ENCODE results near the gene GMEB1.

DNA sequence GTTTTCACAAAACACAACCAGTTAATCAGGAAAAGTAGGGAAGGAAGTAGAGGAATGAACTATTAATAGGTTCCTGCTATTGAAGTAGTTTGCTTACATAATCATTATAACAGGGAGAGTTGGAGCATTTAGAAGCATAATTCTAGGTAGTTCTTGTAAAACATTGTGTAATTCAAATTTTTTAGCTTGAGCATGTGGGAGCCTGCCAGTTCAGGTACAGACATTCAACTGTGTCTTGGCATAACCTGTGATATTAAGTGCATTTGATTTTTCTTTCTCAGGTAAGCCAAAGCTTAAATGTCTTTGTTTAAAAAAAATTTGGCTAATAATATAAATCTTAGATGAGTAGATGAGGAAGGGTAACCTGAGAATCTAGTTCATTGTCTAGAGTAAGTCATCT, 71.5 kb downstream of the GMEB1 start:
- TF ChIP-seq, protein P1, sequence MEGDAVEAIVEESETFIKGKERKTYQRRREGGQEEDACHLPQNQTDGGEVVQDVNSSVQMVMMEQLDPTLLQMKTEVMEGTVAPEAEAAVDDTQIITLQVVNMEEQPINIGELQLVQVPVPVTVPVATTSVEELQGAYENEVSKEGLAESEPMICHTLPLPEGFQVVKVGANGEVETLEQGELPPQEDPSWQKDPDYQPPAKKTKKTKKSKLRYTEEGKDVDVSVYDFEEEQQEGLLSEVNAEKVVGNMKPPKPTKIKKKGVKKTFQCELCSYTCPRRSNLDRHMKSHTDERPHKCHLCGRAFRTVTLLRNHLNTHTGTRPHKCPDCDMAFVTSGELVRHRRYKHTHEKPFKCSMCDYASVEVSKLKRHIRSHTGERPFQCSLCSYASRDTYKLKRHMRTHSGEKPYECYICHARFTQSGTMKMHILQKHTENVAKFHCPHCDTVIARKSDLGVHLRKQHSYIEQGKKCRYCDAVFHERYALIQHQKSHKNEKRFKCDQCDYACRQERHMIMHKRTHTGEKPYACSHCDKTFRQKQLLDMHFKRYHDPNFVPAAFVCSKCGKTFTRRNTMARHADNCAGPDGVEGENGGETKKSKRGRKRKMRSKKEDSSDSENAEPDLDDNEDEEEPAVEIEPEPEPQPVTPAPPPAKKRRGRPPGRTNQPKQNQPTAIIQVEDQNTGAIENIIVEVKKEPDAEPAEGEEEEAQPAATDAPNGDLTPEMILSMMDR (IDR thresholded peaks at IDR 0.05) = no peak
- TF ChIP-seq POLR2A (IDR thresholded peaks at IDR 0.05) = no peak

All from uterus (tissue), 2 donors.